H9 (cell line): ENCODE data around the gene TMEM169. TPM values are rescaled to one million over a fixed set of nuclear protein-coding genes. Genes with fewer than 3 reads are reported as not detected.
"Not testable (repeated sequence)": the region's sequence is repeated elsewhere in the genome, so short reads cannot be mapped to it uniquely, and the experiment has no call there.

Experiments used
- DNase-seq: peaks from one replicate; pipeline ENCODE4 v3.0.0-alpha.2; 2017
- H2AFZ ChIP-seq: one replicate; pipeline ENCODE4 v1.6.1; 2013; ENCODE audit warnings: mild to moderate bottlenecking, low read length, control low read depth, moderate library complexity
- H2AK5ac ChIP-seq: 2 replicates; pipeline ENCODE4 v1.6.1; 2013; ENCODE audit warnings: low read length, control low read depth, mixed read lengths; ENCODE audit not compliant: insufficient read length
- H2BK120ac ChIP-seq: one replicate; pipeline ENCODE4 v1.6.1; 2013; ENCODE audit warnings: low read depth, mild to moderate bottlenecking, low read length, control low read depth, inconsistent platforms; ENCODE audit not compliant: poor library complexity, severe bottlenecking
- H2BK12ac ChIP-seq: 2 replicates; pipeline ENCODE4 v1.6.1; 2013; ENCODE audit warnings: low read length, control low read depth, mixed read lengths, low read depth; ENCODE audit not compliant: insufficient read length
- H2BK15ac ChIP-seq: 2 replicates; pipeline ENCODE4 v1.6.1; 2013; ENCODE audit warnings: low read depth, low read length, control low read depth
- H2BK20ac ChIP-seq: one replicate; pipeline ENCODE4 v1.6.1; 2013; ENCODE audit warnings: low read depth, mild to moderate bottlenecking, low read length, control low read depth, inconsistent platforms; ENCODE audit not compliant: poor library complexity, severe bottlenecking
- H2BK5ac ChIP-seq: 2 replicates; pipeline ENCODE4 v1.6.1; 2013; ENCODE audit warnings: low read length, control low read depth, mixed read lengths; ENCODE audit not compliant: insufficient read length
- H3K14ac ChIP-seq: 2 replicates; pipeline ENCODE4 v1.6.1; 2013; ENCODE audit warnings: low read length, control low read depth; ENCODE audit not compliant: insufficient read depth
- H3K18ac ChIP-seq: 2 replicates; pipeline ENCODE4 v1.6.1; 2013; ENCODE audit warnings: low read depth, mild to moderate bottlenecking, mixed read lengths, low read length, control low read depth; ENCODE audit not compliant: insufficient read length
- H3K23ac ChIP-seq: 2 replicates; pipeline ENCODE4 v1.6.1; 2013; ENCODE audit warnings: low read length, control low read depth, mixed read lengths, low read depth; ENCODE audit not compliant: insufficient read length
- H3K23me2 ChIP-seq: 2 replicates; pipeline ENCODE4 v1.6.1; 2013; ENCODE audit warnings: low read depth, mild to moderate bottlenecking, mixed read lengths, low read length, control low read depth; ENCODE audit not compliant: insufficient read length, poor library complexity, severe bottlenecking
- H3K27ac ChIP-seq: 2 replicates; pipeline ENCODE4 v1.5.1; 2013; ENCODE audit warnings: low read length, control low read depth, mixed read lengths, low read depth; ENCODE audit not compliant: insufficient read length
- H3K27me3 ChIP-seq: 2 replicates; pipeline ENCODE4 v1.6.1; 2013; ENCODE audit warnings: low read length, control low read depth, inconsistent platforms; ENCODE audit not compliant: insufficient read depth
- H3K4ac ChIP-seq: 2 replicates; pipeline ENCODE4 v1.6.1; 2013; ENCODE audit warnings: low read depth, mild to moderate bottlenecking, control low read depth, inconsistent platforms, low read length, moderate library complexity
- H3K4me1 ChIP-seq: 2 replicates; pipeline ENCODE4 v1.6.1; 2013; ENCODE audit warnings: low read length, control low read depth, inconsistent platforms; ENCODE audit not compliant: insufficient read depth
- H3K4me2 ChIP-seq: 2 replicates; pipeline ENCODE4 v1.6.1; 2013; ENCODE audit warnings: low read length, control low read depth, mixed read lengths; ENCODE audit not compliant: insufficient read length, insufficient read depth
- H3K56ac ChIP-seq: 2 replicates; pipeline ENCODE4 v1.6.1; 2013; ENCODE audit warnings: low read depth, mild to moderate bottlenecking, mixed read lengths, low read length, control low read depth; ENCODE audit not compliant: insufficient read length
- H3K79me1 ChIP-seq: 2 replicates; pipeline ENCODE4 v1.6.1; 2013; ENCODE audit warnings: low read depth, mild to moderate bottlenecking, moderate library complexity, low read length, control low read depth, inconsistent platforms; ENCODE audit not compliant: insufficient read depth, poor library complexity, severe bottlenecking
- H3K79me2 ChIP-seq: 2 replicates; pipeline ENCODE4 v1.6.1; 2013; ENCODE audit warnings: low read length, control low read depth, inconsistent platforms; ENCODE audit not compliant: insufficient read depth
- H3K9ac ChIP-seq: 2 replicates; pipeline ENCODE4 v1.6.1; 2013; ENCODE audit warnings: low read length, control low read depth, mixed read lengths; ENCODE audit not compliant: insufficient read length; ENCODE audit errors: extremely low read depth
- H3K9me3 ChIP-seq: one replicate; pipeline ENCODE4 v1.6.1; 2013; ENCODE audit warnings: low read depth, low read length, inconsistent platforms; ENCODE audit not compliant: control insufficient read depth
- H3T11ph ChIP-seq: one replicate; pipeline ENCODE4 v1.6.1; 2013; ENCODE audit warnings: mild to moderate bottlenecking, low read length, control low read depth, inconsistent platforms
- H4K20me1 ChIP-seq: one replicate; pipeline ENCODE4 v1.6.1; 2013; ENCODE audit not compliant: control insufficient read depth, insufficient read length, insufficient read depth
- H4K5ac ChIP-seq: 2 replicates; pipeline ENCODE4 v1.6.1; 2013; ENCODE audit warnings: low read depth, mild to moderate bottlenecking, mixed read lengths, low read length, control low read depth; ENCODE audit not compliant: insufficient read length
- H4K8ac ChIP-seq: replicated peaks from 2 replicates; pipeline ENCODE4 v1.6.1; 2013; ENCODE audit warnings: low read length, control low read depth, mixed read lengths, low read depth; ENCODE audit not compliant: insufficient read length
- H4K91ac ChIP-seq: 2 replicates; pipeline ENCODE4 v1.6.1; 2013; ENCODE audit warnings: low read depth, mild to moderate bottlenecking, moderate library complexity, mixed read lengths, low read length, control low read depth; ENCODE audit not compliant: insufficient read length
- H3K27ac Mint-ChIP-seq, 3 experiments: 2 replicates in 2 of 3; 3 replicates in 1 of 3; pipeline ENCODE4 v1.8.0; 2020 to 2021; ENCODE audit warnings: mixed read lengths in 3 of 3, mild to moderate bottlenecking in 1 of 3, moderate library complexity in 1 of 3
- H3K27me3 Mint-ChIP-seq: 2 replicates; pipeline ENCODE4 v1.8.0; 2021; ENCODE audit warnings: low read depth, mild to moderate bottlenecking, moderate library complexity, mixed read lengths
- H3K36me3 Mint-ChIP-seq, 3 experiments: 2 replicates in 2 of 3; 3 replicates in 1 of 3; pipeline ENCODE4 v1.8.0; 2020 to 2021; ENCODE audit warnings: low read depth in 3 of 3, mixed read lengths in 3 of 3; ENCODE audit not compliant: insufficient read depth in 1 of 3
- H3K4me1 Mint-ChIP-seq, 2 experiments: 2 replicates each; pipeline ENCODE4 v1.8.0; 2020; ENCODE audit warnings: mixed read lengths in 2 of 2
- H3K4me3 Mint-ChIP-seq, 2 experiments: 2 replicates in 1 of 2; 3 replicates in 1 of 2; pipeline ENCODE4 v1.8.0; 2020 to 2021; ENCODE audit warnings: mild to moderate bottlenecking in 2 of 2, mixed read lengths in 2 of 2, moderate library complexity in 1 of 2
- H3K9me3 Mint-ChIP-seq, 2 experiments: 2 replicates in 1 of 2; 3 replicates in 1 of 2; pipeline ENCODE4 v1.8.0; 2020; ENCODE audit warnings: mild to moderate bottlenecking in 2 of 2, mixed read lengths in 2 of 2, moderate library complexity in 1 of 2
- CTCF ChIP-seq: fragments of 200-600 bp; sonication (generic); conservative IDR thresholded peaks from 3 replicates; pipeline ENCODE4 v1.8.0; 2021; ENCODE audit warnings: antibody characterized with exemption, mild to moderate bottlenecking
- WGBS: extraction: QIAGEN DNeasy Blood & Tissue Kit; methylation state at CpG from one replicate; pipeline ENCODE4 v1.1.7; 2013; ENCODE audit warnings: missing lambda C conversion rate, low lambda C conversion rate, mixed read lengths; ENCODE audit not compliant: insufficient read length; ENCODE audit errors: extremely low coverage; 5-methylcytosine and 5-hydroxymethylcytosine counted together
- total RNA-seq: library from RNA; stranded (reverse); gene quantifications from 2 replicates; pipeline ENCODE4 v1.2.1, GENCODE V29; 2021

TMEM169 gene
- total RNA-seq, 1 experiment from 2014 or later = 1.0 TPM

GRCh38 chr2:216078776-216079175 lies 2.9 kb upstream of the TMEM169 start:
- Histone ChIP-seq H4K91ac (no peak overlapping the region), H2BK120ac (no peak overlapping the region), H2BK5ac (no peak overlapping the region), H3K9me3 (no peaks in the 10 kb centered on the region), H2AFZ (no peak overlapping the region), H4K5ac (no peak overlapping the region), H2BK12ac (no peak overlapping the region), H4K8ac (no peak overlapping the region), H3K79me1 (no peaks in the 10 kb centered on the region), H3K27ac (no peak overlapping the region), H3K23ac (no peak overlapping the region), H2BK20ac (no peak overlapping the region), H3K9ac (no peak overlapping the region), H3K79me2 (no peaks in the 10 kb centered on the region), H3K56ac (no peak overlapping the region), H3K23me2 (peaks cover 15% of the 10 kb centered on the region), H3K4ac (no peak overlapping the region), H3T11ph (no peak overlapping the region), H3K18ac (no peak overlapping the region), H2BK15ac (no peak overlapping the region), H4K20me1 (no peaks in the 10 kb centered on the region), H2AK5ac (no peak overlapping the region), H3K14ac (no peak overlapping the region), H3K4me2 (no peak overlapping the region), H3K27me3 (no peaks in the 10 kb centered on the region), H3K4me1 (peaks cover 6% of the 10 kb centered on the region)
- WGBS = no CpG with 5 or more reads among the region's 1 CpG
- H3K4me3 Mint-ChIP-seq = no peak overlapping the region
- H3K27me3 Mint-ChIP-seq = no peaks in the 10 kb centered on the region; the same call in 1 of the 2 replicates
- peaks cover 0 to 5% (median 0%) of the 10 kb centered on the region in 3 experiments; a peak in 5 of 7 replicates for H3K36me3 Mint-ChIP-seq
- no peak for TF ChIP-seq CTCF
- no peak for DNase-seq
- H3K4me1 Mint-ChIP-seq = peaks cover 21 to 27% of the 10 kb centered on the region in 2 experiments
- H3K9me3 Mint-ChIP-seq = no peaks in the 10 kb centered on the region
- no peak overlapping the region; a peak in 1 of 7 replicates for H3K27ac Mint-ChIP-seq

DNA sequence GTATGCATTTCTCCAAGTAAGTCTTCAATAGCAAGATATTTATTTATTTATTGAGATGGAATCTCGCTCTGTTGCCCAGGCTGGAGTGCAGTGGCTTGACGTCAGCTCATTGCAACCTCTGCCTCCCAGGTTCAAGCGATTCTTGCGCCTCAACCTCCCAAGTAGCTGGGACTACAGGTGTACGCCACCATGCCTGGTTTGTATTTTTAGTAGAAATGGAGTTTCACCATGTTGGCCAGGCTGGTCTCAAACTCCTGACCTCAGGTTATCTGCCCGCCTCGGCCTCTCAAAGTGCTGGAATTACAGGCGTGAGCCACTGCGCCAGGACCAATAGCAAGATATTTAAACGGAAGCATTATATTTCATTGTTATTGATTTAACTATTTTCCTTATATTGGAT lies 1.7 kb upstream of the TMEM169 start:
- H3K27ac Mint-ChIP-seq, H3K36me3 Mint-ChIP-seq, H2BK120ac ChIP-seq, H4K8ac ChIP-seq, H2AK5ac ChIP-seq, H2BK20ac ChIP-seq, H2AFZ ChIP-seq, H3K79me1 ChIP-seq, H3K18ac ChIP-seq, H3K14ac ChIP-seq, H3K27ac ChIP-seq, DNase-seq, H3K9me3 Mint-ChIP-seq, H3K23ac ChIP-seq, H4K91ac ChIP-seq, H3K27me3 Mint-ChIP-seq, H4K5ac ChIP-seq, H3K9me3 ChIP-seq, H3K4ac ChIP-seq, H3K27me3 ChIP-seq, H4K20me1 ChIP-seq, H3K4me2 ChIP-seq, H3K56ac ChIP-seq, H2BK15ac ChIP-seq, H3K79me2 ChIP-seq, H3T11ph ChIP-seq, H2BK12ac ChIP-seq, H3K9ac ChIP-seq, H2BK5ac ChIP-seq: not testable (repeated sequence)
- H3K4me1 ChIP-seq = peaks cover 12% of the 10 kb centered on the region
- Mint-ChIP-seq H3K4me1 (peaks cover 31 to 37% of the 10 kb centered on the region in 2 experiments), H3K4me3 (peak overlapping the region in 1 of 2 experiments; percentile 60; a peak in 1 of 5 replicates)
- peaks cover 15% of the 10 kb centered on the region for H3K23me2 ChIP-seq
- no CpG with 5 or more reads among the region's 10 CpGs for WGBS
